ENCODE results near the gene EIF4E1B. TPM values are rescaled to one million over a fixed set of nuclear protein-coding genes. Genes with fewer than 3 reads are reported as not detected.
A peak's percentile ranks its signal among the peaks of the same experiment; 100 is the strongest.

EIF4E1B gene
- total RNA-seq, 1 donor from 2014 or later = not detected

DNA sequence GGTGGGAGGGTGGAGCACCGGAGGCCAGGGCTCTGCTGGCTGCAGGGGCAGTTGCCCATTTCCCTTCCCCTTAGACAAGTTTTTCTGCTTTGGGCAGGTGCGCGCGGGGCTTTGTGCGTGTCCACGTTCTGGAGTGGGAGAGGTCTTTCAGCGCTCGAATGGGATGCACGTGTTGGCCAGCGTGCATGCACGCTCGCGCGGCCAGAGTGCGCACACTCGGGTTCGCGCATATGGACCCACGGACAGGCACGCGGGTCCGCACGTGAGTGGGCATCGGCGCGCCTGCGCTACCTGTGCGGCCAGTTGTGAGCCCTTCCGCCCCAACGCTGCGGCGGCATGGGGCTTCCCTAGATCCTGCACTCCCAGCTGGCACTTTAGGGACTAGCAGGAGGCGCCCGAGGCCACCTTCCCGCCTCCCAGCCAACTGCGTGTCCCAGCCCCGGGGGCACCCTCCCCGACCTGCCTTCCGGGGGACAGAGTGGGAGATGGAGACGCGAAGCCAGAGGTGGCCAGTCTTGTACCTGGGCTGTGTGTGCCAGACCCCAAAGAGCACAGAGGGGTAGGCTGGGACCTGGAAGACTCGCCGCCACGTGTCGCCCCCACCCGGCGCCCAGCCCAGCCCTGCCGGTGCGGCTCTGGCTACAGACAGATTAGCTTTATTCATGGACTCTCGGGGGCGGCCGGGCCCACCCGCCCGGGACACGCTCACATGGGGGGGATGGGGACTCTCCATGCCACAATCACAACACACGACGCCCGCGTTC lies 10.7 kb upstream of the EIF4E1B start:
- Histone ChIP-seq H3K27ac (no peak overlapping the region), H3K4me3 (no peak overlapping the region), H3K9me3 (no peaks in the 10 kb centered on the region), H3K4me1 (peaks cover 6% of the 10 kb centered on the region), H3K36me3 (no peaks in the 10 kb centered on the region), H3K27me3 (peaks cover 71% of the 10 kb centered on the region)
- intact Hi-C loops (cut with DNase I) = no loop called here
- ATAC-seq (no peak), DNase-seq (no peak)
- TF ChIP-seq, protein P1, sequence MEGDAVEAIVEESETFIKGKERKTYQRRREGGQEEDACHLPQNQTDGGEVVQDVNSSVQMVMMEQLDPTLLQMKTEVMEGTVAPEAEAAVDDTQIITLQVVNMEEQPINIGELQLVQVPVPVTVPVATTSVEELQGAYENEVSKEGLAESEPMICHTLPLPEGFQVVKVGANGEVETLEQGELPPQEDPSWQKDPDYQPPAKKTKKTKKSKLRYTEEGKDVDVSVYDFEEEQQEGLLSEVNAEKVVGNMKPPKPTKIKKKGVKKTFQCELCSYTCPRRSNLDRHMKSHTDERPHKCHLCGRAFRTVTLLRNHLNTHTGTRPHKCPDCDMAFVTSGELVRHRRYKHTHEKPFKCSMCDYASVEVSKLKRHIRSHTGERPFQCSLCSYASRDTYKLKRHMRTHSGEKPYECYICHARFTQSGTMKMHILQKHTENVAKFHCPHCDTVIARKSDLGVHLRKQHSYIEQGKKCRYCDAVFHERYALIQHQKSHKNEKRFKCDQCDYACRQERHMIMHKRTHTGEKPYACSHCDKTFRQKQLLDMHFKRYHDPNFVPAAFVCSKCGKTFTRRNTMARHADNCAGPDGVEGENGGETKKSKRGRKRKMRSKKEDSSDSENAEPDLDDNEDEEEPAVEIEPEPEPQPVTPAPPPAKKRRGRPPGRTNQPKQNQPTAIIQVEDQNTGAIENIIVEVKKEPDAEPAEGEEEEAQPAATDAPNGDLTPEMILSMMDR (IDR thresholded peaks at IDR 0.05) = no peak

GRCh38 chr5:176620333-176620981 lies 10.0 kb upstream of the EIF4E1B start:
- no peak overlapping the region for H3K27ac ChIP-seq
- intact Hi-C loops (cut with DNase I) = no loop called here
- DNase-seq = peak; percentile 76
- H3K27me3 ChIP-seq = peaks cover 67% of the 10 kb centered on the region
- H3K4me1 ChIP-seq = peaks cover 6% of the 10 kb centered on the region
- ATAC-seq = peak; percentile 65
- H3K9me3 ChIP-seq = no peaks in the 10 kb centered on the region
- H3K4me3 ChIP-seq = no peak overlapping the region
- TF ChIP-seq, protein P1 (IDR thresholded peaks at IDR 0.05) = no peak
- H3K36me3 ChIP-seq = no peaks in the 10 kb centered on the region

- ATAC-seq (no peak), DNase-seq (no peak)
- H3K9me3 ChIP-seq = no peaks in the 10 kb centered on the region
- TF ChIP-seq, protein P1 (IDR thresholded peaks at IDR 0.05) = no peak
- peaks cover 72% of the 10 kb centered on the region for H3K27me3 ChIP-seq
- no peak overlapping the region for H3K4me3 ChIP-seq
- peaks cover 6% of the 10 kb centered on the region for H3K4me1 ChIP-seq
- H3K36me3 ChIP-seq = no peaks in the 10 kb centered on the region
- no peak overlapping the region for H3K27ac ChIP-seq
- intact Hi-C loops (cut with DNase I) = no loop called here
Observed at GRCh38 chr5:176621661-176622079, 8.8 kb upstream of the EIF4E1B start.

DNA sequence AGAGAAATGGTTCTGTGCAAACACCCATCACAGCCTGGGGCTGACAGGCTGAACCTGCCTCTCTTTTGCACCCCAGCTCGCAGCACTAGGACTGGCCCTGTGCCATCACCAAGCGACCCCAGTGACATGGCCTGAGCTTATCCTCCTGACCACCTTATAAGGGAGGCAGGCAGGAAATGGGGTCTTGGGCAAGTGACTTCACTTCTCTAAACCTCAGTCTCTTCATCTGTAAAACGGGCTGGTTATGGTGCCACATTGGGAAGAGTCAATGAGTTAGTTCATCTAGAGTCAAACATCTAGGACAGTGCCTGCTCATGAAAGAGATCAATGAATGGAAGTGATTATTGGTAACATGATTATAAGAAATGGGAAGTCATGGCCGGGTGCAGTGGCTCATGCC lies 6.3 kb upstream of the EIF4E1B start:
- ATAC-seq (no peak), DNase-seq (no peak)
- no peak overlapping the region for H3K27ac ChIP-seq
- H3K9me3 ChIP-seq = no peaks in the 10 kb centered on the region
- peaks cover 78% of the 10 kb centered on the region for H3K27me3 ChIP-seq
- no peaks in the 10 kb centered on the region for H3K36me3 ChIP-seq
- peaks cover 6% of the 10 kb centered on the region for H3K4me1 ChIP-seq
- intact Hi-C loops (cut with DNase I) = no loop called here
- H3K4me3 ChIP-seq = no peak overlapping the region
- TF ChIP-seq, protein P1 (IDR thresholded peaks at IDR 0.05) = no peak

DNA sequence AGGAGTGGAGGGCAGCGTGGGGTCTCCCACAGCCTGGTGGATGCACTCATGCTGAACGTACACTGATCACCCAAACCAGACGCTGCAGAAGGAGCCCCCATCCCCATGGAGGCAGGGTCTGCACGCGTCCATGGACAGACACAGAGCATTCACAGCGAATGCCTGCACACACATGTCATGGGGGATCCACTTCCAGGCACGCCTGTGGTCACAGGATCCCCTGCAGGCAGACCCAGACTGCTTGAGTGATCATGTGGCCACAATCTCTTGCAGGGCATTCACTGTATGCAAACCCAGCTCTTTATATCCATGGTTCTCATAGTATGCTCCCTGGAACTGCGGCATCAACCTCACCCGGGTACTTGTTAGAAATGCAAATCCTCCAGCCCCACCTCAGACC lies 5.5 kb upstream of the EIF4E1B start:
- Histone ChIP-seq H3K4me1 (peaks cover 3% of the 10 kb centered on the region), H3K9me3 (no peaks in the 10 kb centered on the region), H3K4me3 (no peak overlapping the region), H3K36me3 (no peaks in the 10 kb centered on the region), H3K27me3 (peaks cover 78% of the 10 kb centered on the region), H3K27ac (no peak overlapping the region)
- ATAC-seq (no peak), DNase-seq (no peak)
- TF ChIP-seq, protein P1 (IDR thresholded peaks at IDR 0.05) = no peak
- intact Hi-C loops (cut with DNase I) = no loop called here

Data from upper lobe of right lung (tissue), 1 donor.